ENCODE measurements around the gene DACH1.
"Not testable (repeated sequence)": the region's sequence is repeated elsewhere in the genome, so short reads cannot be mapped to it uniquely, and the experiment has no call there.

Gene DACH1

DNA sequence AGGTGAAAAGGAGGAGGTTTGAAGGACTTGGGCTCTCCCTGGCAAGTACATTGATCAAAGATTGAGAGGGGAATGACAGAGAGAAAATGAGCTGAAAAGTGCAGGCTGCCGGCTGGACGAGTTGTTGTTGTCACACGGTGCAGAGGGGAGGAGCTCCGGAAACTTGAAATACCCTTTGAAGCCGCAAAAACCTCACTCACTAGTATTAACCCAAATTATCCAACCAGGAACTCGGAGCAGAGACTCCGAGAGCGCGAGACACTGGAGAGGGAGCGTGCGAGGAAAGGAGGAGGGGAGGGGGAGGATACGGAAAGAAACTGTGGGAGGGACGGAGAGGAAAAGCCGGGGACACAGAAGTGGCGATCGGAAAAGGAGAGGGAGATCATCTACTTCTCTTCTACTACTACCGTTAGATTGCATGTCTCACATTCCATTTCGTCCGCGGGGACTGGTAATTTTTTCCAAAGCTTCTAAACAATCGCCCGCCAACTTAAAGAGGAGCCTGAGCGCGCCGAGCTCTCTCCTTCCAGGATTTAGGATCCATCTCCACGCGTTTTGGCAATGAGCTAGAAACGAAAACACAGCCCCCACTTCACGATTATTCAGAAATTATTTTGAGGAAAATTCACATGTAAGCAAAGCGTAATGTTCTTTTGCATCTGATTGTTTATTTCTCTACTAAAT lies at the start of gene DACH1:
Gene DACH1, minus strand, starts transcription at position 74 of the 684 bp plus-strand sequence.
- peak in 1 of 2 experiments; percentile 4 for DNase-seq (ENCODE audit: low read depth in 2 of 2)

DNA sequence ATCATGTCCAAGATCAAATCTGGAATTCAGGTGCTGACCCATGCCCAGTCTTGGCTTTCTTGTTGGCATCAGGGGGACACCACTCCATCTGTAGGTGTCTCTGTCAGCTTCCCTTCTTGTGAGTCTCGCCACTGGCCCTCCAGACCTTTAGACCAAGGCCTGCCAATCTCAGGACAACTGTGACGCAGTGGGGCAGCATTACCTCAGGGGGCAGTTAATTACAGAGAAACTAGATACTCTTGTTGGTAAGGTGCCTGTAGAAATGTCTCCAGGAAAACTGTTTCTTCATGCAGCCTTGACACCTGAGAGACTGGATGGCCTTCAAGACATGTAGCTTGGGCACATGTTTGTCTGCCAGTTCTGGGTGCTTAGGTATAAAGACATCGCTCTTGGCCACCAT lies 46.7 kb upstream of the DACH1 start:
- DNase-seq (ENCODE audit: low read depth in 2 of 2) = no peak

DNA sequence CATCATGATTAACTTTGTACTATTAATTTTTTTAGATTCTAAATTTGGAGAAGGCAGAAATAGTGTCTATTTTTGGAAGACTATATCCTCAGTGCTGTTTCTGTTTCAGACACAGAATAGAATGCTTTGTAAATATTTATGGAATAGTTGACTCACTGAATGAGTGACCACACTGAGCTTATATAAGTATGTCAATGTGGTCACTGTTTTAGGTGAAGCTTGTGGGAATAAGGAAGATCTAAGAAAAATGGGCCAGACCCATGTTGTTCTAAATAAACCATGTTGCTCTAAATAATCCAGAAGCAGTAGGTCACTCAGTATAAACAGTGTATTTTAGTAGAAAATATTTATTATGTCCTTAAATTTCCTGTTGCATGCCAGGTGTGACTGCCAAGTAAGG lies 45.5 kb upstream of the DACH1 start:
- no peak for DNase-seq (ENCODE audit: low read depth in 2 of 2)

- DNase-seq (ENCODE audit: low read depth in 2 of 2) = no peak
Measured at GRCh38 chr13:71906448-71906847, 39.4 kb upstream of the DACH1 start.

- no peak for DNase-seq (ENCODE audit: low read depth in 2 of 2)
Measured at GRCh38 chr13:71902676-71903075, 35.7 kb upstream of the DACH1 start.

- DNase-seq (ENCODE audit: low read depth in 2 of 2) = not testable (repeated sequence)
Measured at GRCh38 chr13:71893506-71893905, 26.5 kb upstream of the DACH1 start.

DNA sequence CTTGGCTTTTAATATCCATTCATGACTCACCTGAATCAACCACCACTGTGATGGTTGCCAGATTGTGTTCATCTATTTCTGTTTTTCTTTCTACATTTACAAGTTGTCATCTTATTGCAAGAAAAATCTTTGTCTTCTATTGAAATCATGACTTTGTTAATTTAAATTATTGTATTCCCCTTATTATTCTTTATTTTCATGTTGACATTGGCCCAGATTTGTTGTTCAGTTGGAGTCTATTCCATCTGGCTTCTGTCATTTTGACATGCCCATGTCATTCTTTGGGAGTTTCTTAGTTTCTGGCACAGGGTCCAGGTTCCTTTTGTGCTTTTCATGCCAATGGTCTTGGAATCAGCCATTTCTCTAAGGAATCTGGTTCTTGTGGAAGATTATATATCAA lies 19.9 kb upstream of the DACH1 start:
- DNase-seq (ENCODE audit: low read depth in 2 of 2) = no peak

- DNase-seq (ENCODE audit: low read depth in 2 of 2) = no peak
Measured at GRCh38 chr13:71882120-71882519, 15.1 kb upstream of the DACH1 start.

- DNase-seq (ENCODE audit: low read depth in 2 of 2) = peak in 1 of 2 experiments; percentile 2
Measured at GRCh38 chr13:71880753-71881541, 13.9 kb upstream of the DACH1 start.

DNA sequence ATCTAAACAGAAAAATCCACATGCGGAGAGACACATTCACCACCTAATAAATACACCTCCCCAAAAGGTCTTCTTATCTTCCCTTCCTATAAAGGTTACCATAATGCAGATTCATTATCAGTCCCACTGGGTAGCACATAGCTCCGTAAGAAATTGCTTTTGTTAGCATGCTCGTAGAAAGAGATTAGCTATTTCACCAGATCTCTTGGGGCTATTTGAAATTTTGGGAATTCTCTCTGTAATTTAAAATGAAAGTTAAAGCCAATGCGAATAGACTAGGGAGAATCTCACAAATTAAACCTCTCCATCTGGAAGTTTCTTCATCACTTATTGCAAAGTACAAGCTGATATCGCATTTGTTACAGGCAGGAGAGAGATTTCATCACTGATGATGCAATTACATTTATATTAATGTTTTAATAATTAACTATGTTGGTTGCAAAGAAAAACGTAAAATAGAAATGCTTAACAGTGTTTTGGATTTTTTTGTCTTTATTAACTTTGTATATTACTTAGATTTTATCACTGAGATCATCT lies 12.9 kb upstream of the DACH1 start:
- no peak for DNase-seq (ENCODE audit: low read depth in 2 of 2)

DNA sequence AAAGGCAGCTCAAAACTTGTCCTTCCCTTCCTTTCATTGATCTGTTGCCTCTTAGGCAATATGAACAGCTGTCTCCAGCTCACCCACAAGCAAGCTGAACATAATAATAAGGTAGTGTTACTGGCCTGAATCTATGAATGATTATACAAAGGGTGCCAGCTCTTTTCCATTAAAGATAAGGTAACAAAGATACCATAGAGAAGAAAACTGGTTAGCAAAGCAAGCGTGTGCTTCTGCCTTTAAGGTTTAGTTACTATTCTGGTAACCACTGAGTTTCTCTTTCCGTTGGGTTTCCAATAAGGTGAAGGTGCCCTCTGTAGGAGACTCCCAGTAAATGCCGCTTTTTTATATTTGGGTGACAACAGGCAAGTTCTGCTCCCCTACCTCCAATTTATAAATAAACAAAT lies 12.1 kb upstream of the DACH1 start:
- peak in 1 of 2 experiments; percentile 3 for DNase-seq (ENCODE audit: low read depth in 2 of 2)

GRCh38 chr13:71877256-71877653 lies 10.3 kb upstream of the DACH1 start:
- DNase-seq (ENCODE audit: low read depth in 2 of 2) = no peak

GRCh38 chr13:71876648-71877255 lies 9.7 kb upstream of the DACH1 start:
- DNase-seq (ENCODE audit: low read depth in 2 of 2) = no peak

- DNase-seq (ENCODE audit: low read depth in 2 of 2) = no peak
Measured at GRCh38 chr13:71875823-71876222, 8.8 kb upstream of the DACH1 start.

DNA sequence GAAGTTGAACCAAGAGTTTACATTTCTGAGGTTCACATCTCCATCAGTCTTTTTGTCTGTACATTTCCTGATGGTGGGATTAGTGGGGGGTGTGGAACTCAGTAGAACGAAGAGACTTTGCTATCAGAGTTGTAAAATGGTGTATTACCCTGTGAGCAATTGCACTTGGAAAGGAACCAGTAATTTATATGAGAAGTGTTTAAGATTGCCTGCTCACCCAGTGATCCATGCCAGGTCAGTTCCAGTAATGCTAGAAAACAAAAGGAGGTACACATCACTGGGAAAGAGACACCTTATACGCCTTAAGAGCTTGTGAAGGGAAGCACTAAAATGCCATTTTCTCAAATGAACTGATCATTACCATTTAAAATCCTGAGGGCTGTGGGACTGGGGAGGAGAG lies 7.5 kb upstream of the DACH1 start:
- DNase-seq (ENCODE audit: low read depth in 2 of 2) = no peak

DNA sequence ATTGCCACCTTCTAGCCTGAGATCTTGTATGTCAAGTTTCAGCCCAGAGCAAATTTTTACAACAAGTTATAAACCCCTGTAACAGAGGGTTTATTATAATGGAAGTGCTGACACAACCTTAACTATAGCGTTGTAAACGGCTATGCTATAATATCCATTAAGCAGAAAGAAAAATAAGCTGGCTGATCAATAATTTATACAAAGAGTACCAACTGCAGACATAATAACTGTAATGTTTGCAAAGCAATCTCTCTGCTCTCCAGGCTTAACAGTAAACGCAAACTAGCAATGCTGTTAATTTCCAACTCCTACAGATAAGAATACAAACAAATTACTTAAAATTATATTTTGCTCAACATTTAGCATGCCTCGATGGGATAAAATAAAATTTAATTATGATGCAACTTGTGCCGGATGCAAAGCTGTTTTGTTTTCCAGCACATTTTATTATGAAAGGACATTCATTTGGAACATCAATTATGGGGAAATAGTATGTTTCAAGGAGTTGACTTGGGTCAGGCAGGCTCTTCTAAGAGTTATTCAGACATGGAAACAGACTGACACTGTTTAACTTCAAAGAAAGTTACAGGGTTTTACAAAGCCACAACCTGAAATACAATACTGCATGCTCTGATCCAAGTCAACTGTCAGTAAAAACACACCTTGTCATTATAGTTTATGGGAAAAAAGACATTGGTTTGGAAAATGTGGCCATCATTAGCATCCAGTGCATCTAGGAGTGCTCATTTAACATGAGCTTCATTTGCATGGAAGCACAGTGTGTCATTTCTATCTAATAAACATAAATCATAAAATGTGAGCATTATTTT lies 6.6 kb upstream of the DACH1 start:
- no peak for DNase-seq (ENCODE audit: low read depth in 2 of 2)

GRCh38 chr13:71871844-71872243 lies 4.8 kb upstream of the DACH1 start:
- no peak for DNase-seq (ENCODE audit: low read depth in 2 of 2)

GRCh38 chr13:71871176-71871754 lies 4.3 kb upstream of the DACH1 start:
- DNase-seq (ENCODE audit: low read depth in 2 of 2) = no peak

DNA sequence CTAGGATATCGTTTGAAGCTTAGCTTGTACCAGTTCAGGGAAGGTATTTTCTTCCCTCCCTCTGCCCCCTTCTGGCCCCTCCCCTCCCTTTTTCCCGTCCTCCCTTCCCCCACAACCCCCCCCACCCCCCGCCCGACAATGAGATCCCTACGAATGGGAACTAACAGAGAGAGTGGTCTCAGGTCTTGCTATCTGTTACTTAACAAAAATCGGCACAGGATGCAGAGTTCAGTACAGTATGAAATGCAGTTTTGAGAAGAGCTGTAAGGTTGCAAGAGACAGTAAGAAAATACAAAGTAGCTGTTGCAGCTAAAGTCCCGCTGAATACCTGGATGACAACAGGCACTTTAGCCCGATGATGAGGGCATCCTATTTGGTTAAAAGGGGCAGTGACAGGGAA lies 3.1 kb upstream of the DACH1 start:
- no peak for DNase-seq (ENCODE audit: low read depth in 2 of 2)

DNA sequence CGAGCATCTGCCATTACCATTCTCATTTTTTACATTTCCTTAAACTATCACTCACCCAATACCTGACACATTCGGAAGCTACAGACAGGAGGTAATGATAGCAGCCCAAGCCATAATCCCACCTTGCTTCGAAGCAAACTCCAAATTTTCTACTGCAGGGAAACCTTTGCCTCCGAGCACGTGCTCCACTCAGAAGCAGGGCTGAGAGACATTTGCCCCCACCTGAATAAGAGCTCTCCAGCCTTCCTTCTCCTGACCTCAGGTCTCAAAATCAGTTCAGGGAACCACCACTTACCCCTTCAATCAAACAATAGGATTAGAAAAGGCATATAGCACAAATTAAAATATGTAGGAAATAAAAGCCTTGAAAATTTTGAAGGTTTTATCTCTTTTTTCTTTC lies 2.3 kb upstream of the DACH1 start:
- DNase-seq (ENCODE audit: low read depth in 2 of 2) = no peak

Measured in fibroblast of skin of left quadriceps (primary cell).